ENCODE data around the gene PDZD4.

DNA sequence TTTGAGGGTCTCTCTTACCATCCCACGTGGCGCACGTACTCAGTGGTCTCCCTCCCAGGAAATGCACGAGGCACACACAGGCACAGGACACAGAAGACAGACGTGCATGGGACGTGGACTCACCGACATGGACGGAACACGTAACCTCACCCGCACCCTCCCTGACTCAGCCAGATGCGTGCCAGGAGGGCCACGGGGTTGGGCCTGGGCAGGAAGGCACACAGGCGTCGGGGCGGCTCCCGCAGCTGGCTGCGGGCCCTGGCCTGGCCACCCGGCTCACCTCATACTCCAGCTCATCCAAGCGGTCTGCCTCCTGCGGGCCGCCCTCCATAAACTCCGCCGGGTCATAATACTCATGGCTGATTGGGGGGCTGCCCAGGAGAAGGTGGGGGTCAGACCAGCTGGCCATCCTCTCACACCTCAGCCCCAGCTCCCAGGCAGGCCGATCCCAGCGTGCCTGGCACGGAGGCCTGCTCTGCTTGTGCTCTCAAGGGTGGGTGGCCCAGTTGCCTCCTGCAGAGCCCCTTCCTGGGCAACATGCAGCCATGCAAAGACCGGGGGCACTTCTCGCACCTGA lies 23.3 kb downstream of the PDZD4 start:
- TF ChIP-seq GATA1 (IDR thresholded peaks at IDR 0.05; ENCODE audit: low read depth, low read length) (no peak), POLR2A (IDR thresholded peaks at IDR 0.05; ENCODE audit: low read length) (no peak)

Measured in erythroblast (primary cell).